Muscle layer of colon (tissue), 2 donors: ENCODE data around the gene TTC39C.
"Not testable (repeated sequence)": the region's sequence is repeated elsewhere in the genome, so short reads cannot be mapped to it uniquely, and the experiment has no call there.

ENCODE experiments used
- H3K27ac ChIP-seq: one replicate; pipeline ENCODE4 v1.7.0; 2013; ENCODE audit warnings: low read depth, mild to moderate bottlenecking, low read length, moderate library complexity
- H3K27me3 ChIP-seq, 2 donors: one replicate each; pipeline ENCODE4 v1.7.0; 2013; ENCODE audit warnings: low read length in 2 of 2, mild to moderate bottlenecking in 2 of 2; ENCODE audit not compliant: insufficient read depth in 2 of 2, control insufficient read depth in 1 of 2
- H3K36me3 ChIP-seq: one replicate; pipeline ENCODE4 v1.7.0; 2013; ENCODE audit warnings: mild to moderate bottlenecking, low read length; ENCODE audit not compliant: insufficient read depth
- H3K4me1 ChIP-seq: one replicate; pipeline ENCODE4 v1.7.0; 2013; ENCODE audit warnings: mild to moderate bottlenecking, low read length; ENCODE audit not compliant: insufficient read depth
- H3K4me3 ChIP-seq, 2 donors: one replicate each; pipeline ENCODE4 v1.7.0; 2013; ENCODE audit warnings: low read length in 2 of 2, low read depth in 1 of 2, mild to moderate bottlenecking in 1 of 2, moderate library complexity in 1 of 2
- H3K9ac ChIP-seq: one replicate; pipeline ENCODE4 v1.7.0; 2013; ENCODE audit warnings: low read length
- H3K9me3 ChIP-seq: one replicate; pipeline ENCODE4 v1.7.0; 2013; ENCODE audit warnings: mild to moderate bottlenecking, low read length
- donor health status: abdominal sarcoma.
- donor health status: Adenocarcinoma of cecum.

TTC39C gene

DNA sequence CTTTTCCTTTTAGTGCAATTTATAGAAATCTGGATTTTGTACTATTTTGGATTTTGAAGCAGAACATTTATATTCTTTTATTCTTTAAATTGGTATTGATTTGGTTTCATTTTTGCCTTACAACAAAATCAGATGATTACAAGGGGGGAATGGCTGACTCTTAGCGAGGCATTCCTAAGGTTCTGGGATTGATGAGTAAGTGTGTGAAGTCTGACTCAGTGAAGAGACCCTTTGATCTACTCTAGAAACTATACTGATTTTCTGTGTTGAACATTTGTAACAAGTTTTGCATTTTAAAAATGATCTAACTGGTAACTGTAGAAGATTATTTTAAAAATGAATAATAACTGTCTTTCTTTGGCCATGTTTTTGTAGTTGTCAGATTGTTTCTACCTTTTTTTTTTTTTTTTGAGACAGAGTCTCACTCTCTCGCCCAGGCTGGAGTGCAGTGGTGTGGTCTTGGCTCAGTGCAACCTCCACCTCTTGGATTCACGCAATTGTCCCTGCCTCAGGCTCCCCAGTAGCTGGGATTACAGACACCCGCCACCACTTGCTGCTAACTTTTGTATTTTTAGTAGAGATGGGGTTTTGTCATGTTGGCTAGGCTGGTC, 48.7 kb downstream of the TTC39C start:
- Histone ChIP-seq H3K36me3 (no peaks in the 10 kb centered on the region), H3K9me3 (no peaks in the 10 kb centered on the region), H3K9ac (no peak overlapping the region), H3K27me3 (no peaks in the 10 kb centered on the region), H3K27ac (no peak overlapping the region), H3K4me1 (no peaks in the 10 kb centered on the region), H3K4me3 (no peak overlapping the region)

GRCh38 chr18:24064391-24065100, 50.0 kb downstream of the TTC39C start:
- H3K4me3 ChIP-seq, result no peak overlapping the region
- no peak overlapping the region for H3K27ac ChIP-seq
- no peaks in the 10 kb centered on the region for H3K36me3 ChIP-seq
- no peaks in the 10 kb centered on the region for H3K4me1 ChIP-seq
- H3K9ac ChIP-seq, result no peak overlapping the region
- no peaks in the 10 kb centered on the region for H3K9me3 ChIP-seq
- no peaks in the 10 kb centered on the region for H3K27me3 ChIP-seq

DNA sequence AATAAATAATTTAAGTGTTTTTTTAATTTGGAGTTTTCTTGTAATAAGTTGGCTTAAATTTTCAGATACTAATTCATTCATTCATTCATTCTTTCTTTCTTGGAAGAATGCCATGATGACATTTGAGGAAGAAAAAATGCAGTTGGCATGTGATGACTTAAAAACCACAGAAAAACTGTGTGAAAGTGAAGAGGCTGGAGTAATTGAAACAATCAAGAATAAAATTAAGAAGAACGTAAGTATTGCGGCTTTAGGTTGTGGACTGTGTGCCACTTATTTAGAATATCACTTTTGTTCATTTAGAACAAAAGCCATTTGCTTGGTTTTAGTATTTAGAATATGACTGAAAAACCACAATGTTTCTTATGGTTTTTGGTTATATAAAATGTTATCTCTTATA, 51.4 kb downstream of the TTC39C start:
- Histone ChIP-seq H3K9ac (no peak overlapping the region), H3K27ac (no peak overlapping the region), H3K27me3 (no peaks in the 10 kb centered on the region), H3K4me1 (no peaks in the 10 kb centered on the region), H3K4me3 (no peak overlapping the region), H3K36me3 (no peaks in the 10 kb centered on the region), H3K9me3 (no peaks in the 10 kb centered on the region)

DNA sequence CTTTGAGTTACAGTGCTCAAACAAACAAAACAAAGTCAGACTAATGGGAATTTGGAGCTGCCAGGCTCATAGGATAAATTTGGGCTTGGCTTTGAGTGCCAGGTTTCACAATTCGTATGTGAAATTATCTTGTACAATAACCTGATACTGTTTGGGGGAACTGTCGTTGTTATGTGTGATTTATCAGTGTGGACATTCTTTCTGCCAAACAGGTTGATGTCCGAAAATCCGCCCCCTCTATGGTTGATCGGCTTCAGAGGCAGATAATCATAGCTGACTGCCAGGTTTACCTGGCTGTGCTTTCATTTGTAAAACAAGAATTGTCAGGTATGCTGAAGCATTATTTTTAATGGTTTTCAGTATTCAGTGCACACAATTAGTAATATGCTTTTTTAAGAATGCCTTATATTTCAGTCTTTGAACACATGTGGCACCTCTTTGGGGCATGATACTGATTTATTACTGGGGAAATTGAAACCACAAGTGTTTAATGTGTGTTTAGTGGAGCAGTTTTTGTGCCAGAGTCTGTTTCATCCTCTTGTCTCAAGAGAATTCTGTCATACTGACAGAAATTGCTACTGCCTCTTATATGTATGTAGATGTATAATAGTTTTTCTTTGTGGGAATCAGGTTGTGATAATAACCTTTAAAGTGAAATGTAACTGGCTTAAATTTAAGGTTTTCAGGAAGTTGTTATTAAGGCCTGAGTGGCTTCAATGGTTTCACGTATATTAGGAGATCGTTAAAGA, 54.6 kb downstream of the TTC39C start:
- Histone ChIP-seq H3K27me3 (no peaks in the 10 kb centered on the region), H3K9ac (no peak overlapping the region), H3K4me1 (no peaks in the 10 kb centered on the region), H3K27ac (no peak overlapping the region), H3K9me3 (no peaks in the 10 kb centered on the region), H3K4me3 (no peak overlapping the region), H3K36me3 (no peaks in the 10 kb centered on the region)

DNA sequence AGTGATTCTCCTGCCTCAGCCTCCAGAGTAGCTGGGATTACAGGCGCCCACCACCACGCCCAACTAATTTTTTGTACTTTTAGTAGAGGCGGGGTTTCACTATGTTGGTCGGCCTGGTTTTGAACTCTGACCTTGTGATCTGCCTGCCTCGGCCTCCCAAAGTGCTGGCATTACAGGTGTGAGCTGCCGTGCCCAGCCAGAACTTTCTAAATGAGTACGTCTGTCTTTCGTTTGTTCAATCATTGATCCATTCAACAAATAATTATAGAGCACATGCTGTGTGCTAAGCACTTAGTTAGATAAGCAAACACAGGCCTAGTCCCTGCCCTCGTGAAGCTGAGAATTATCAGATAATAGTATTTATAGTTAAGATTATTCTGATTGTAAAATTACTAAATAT, 56.5 kb downstream of the TTC39C start:
- no peaks in the 10 kb centered on the region for H3K9me3 ChIP-seq
- no peak overlapping the region for H3K4me3 ChIP-seq
- no peaks in the 10 kb centered on the region for H3K36me3 ChIP-seq
- H3K4me1 ChIP-seq, result no peaks in the 10 kb centered on the region
- H3K27me3 ChIP-seq, result no peaks in the 10 kb centered on the region
- no peak overlapping the region for H3K27ac ChIP-seq
- no peak overlapping the region for H3K9ac ChIP-seq

DNA sequence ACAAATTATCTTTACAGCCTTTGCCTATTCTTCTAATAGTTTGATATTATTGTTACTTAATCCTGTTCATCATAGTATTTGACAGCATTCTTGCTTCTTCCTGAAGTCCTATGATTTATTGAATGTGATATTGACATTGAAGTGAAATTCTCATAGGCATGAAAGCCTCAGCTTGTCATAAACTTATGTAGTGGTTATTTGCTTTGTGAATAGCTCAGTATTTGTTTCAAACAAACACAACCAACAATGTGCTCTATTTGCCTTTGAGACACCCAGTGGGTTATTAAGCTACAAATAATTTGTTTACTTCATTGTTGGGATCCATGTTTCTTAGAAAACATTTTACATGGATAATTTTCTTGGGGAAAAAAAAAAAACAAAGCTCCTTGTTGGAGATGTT, 57.2 kb downstream of the TTC39C start:
- H3K4me1 ChIP-seq, result no peaks in the 10 kb centered on the region
- H3K27me3 ChIP-seq, result no peaks in the 10 kb centered on the region
- H3K9me3 ChIP-seq, result no peaks in the 10 kb centered on the region
- H3K36me3 ChIP-seq, result no peaks in the 10 kb centered on the region
- no peak overlapping the region for H3K4me3 ChIP-seq
- H3K9ac ChIP-seq, result no peak overlapping the region
- H3K27ac ChIP-seq, result no peak overlapping the region

DNA sequence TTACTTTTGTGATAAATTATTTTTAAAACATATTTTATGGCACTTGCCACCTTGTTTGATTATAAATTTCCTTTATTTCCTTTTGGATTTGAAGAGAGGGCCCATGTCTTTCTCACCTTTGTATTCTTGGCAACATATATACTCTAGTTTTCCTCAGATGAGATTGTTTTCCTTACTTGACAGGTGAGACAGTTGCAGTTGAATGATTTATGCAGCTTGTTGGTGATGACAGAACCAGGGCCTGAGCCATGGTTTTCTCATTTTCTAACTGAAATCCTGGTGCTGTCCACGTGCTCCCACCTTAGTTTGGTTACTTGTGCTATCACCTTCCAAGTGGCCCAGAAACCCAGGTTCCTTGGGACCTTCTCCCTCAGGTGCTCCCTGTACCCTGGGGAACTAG, 58.2 kb downstream of the TTC39C start:
- H3K4me3 ChIP-seq, result no peak overlapping the region
- H3K27me3 ChIP-seq, result no peaks in the 10 kb centered on the region
- no peak overlapping the region for H3K9ac ChIP-seq
- H3K9me3 ChIP-seq, result no peaks in the 10 kb centered on the region
- no peaks in the 10 kb centered on the region for H3K36me3 ChIP-seq
- no peak overlapping the region for H3K27ac ChIP-seq
- no peaks in the 10 kb centered on the region for H3K4me1 ChIP-seq

DNA sequence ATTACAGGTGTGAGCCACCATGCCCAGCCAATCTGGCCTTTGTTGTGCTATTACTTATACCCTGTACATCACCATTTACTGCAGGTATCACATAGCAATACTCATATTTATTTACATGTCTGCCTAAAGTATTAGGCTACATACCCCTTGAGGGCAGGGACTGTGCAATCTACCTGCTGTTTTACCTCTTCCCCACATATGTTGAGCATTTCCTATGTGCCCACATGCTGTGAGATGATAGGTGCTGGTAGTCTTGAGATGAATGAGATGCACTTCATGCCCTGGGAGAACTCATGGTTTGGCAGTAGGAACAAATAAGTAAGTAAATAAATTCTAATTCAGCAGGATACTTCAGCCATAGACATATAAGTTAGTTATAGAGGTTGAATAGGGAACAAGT, 59.2 kb downstream of the TTC39C start:
- Histone ChIP-seq H3K4me3 (no peak overlapping the region), H3K36me3 (no peaks in the 10 kb centered on the region), H3K4me1 (no peaks in the 10 kb centered on the region), H3K9ac (no peak overlapping the region), H3K9me3 (no peaks in the 10 kb centered on the region), H3K27ac (no peak overlapping the region), H3K27me3 (no peaks in the 10 kb centered on the region)

- not testable (repeated sequence) for H3K36me3 ChIP-seq, H3K9ac ChIP-seq, H3K4me1 ChIP-seq, H3K27me3 ChIP-seq, H3K4me3 ChIP-seq, H3K9me3 ChIP-seq, H3K27ac ChIP-seq
Observed at GRCh38 chr18:24074757-24075156, 60.2 kb downstream of the TTC39C start.

DNA sequence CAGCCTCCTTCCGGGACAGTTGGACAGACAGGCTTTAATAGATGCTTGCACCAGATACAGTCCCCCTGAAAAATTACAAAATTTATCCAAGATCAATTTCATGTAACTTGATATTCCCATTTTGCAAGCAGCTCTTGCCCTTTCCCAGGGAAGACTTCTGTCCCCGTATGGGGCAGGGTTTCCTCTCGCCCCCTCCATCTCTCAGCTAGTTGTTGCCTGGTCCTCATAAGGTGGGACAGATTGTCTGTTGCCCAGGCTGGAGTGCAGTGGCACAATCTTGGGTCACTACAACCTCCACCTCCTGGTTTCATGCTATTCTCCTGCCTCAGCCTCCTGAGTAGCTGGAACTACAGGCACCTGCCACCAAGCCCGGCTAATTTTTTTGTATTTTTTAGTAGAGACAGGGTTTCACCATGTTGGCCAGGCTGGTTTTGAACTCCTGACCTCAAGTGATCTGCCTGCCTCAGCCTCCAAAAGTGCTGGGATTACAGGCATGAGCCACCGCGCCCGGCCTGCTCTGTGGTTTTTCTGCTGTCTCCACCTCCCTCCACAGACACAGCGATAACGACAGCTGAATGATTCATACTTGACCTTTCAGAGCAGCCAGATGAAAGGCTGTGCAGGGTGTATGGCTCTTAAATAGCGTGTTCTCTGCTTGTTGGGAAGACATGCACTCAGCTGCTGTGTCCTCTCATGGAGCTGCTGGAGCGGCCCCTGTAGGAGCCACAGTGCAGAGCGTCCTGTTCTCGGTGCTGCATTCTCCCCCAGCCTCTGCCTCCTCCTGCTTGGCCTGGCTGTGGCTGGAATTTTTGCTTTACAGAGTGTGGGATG, 61.4 kb downstream of the TTC39C start:
- Histone ChIP-seq H3K4me1 (no peaks in the 10 kb centered on the region), H3K36me3 (no peaks in the 10 kb centered on the region), H3K27ac (no peak overlapping the region), H3K27me3 (no peaks in the 10 kb centered on the region), H3K9me3 (no peaks in the 10 kb centered on the region), H3K4me3 (no peak overlapping the region), H3K9ac (no peak overlapping the region)

DNA sequence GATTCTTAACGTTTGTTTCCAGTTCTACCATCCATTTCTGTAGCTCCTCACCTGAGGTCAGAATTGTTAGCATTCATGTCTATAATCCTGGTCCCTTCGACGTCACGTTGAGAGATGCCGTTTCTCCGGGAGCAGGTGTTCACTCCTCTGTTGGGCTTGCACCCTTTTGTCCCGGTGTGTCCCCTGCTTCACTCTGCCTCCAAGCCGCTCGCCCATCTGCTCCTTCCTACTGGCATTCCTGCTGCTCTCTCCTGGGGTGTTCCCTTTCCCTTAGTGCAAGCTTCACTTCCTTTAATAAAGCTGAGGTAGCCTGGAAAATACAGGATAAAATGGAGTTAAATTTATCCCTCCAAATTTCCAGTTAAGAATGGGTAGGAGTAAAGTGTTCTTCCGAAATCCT, 62.4 kb downstream of the TTC39C start:
- Histone ChIP-seq H3K9ac (no peak overlapping the region), H3K36me3 (no peaks in the 10 kb centered on the region), H3K9me3 (no peaks in the 10 kb centered on the region), H3K4me3 (no peak overlapping the region), H3K4me1 (no peaks in the 10 kb centered on the region), H3K27me3 (no peaks in the 10 kb centered on the region), H3K27ac (no peak overlapping the region)
